GM21367 (cell line): ENCODE data around the gene FRMD1.

Source experiments
- ATAC-seq: cut with Tn5 transposase; IDR thresholded peaks from one replicate; pipeline ENCODE4 v1.9.1; 2021; ENCODE audit not compliant: unreplicated experiment

FRMD1 gene

GRCh38 chr6:168045706-168046620, 33.0 kb downstream of the FRMD1 start:
- ATAC-seq: no peak

GRCh38 chr6:168045141-168045691, 33.8 kb downstream of the FRMD1 start:
- ATAC-seq: no peak

GRCh38 chr6:168044521-168045130, 34.4 kb downstream of the FRMD1 start:
- ATAC-seq: no peak

DNA sequence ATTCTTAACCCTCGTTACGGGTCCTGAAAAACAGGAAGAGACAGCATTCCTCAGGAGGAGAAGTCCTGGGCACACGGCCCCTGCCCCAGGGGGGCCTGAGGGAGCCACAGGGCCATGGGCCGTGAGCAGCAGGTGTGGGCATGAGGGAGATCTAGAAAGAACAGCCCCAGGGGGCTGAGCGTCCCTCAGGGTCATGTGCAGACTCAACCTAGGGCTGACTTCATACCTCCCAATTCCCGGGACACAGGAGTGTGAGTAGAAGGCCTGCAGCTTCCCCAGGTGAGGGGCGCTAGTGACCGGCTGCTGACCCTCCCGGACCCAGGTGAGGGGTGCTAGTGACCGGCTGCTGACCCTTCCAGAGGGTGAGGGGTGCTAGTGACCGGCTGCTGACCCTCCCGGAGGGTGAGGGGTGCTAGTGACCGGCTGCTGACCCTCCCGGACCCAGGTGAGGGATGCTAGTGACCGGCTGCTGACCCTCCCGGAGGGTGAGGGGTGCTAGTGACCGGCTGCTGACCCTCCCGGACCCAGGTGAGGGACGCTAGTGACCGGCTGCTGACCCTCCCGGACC, 35.1 kb downstream of the FRMD1 start:
- ATAC-seq: no peak

- ATAC-seq: no peak
These were observed 35.7 kb downstream of the FRMD1 start for GRCh38 chr6:168043193-168043847.

DNA sequence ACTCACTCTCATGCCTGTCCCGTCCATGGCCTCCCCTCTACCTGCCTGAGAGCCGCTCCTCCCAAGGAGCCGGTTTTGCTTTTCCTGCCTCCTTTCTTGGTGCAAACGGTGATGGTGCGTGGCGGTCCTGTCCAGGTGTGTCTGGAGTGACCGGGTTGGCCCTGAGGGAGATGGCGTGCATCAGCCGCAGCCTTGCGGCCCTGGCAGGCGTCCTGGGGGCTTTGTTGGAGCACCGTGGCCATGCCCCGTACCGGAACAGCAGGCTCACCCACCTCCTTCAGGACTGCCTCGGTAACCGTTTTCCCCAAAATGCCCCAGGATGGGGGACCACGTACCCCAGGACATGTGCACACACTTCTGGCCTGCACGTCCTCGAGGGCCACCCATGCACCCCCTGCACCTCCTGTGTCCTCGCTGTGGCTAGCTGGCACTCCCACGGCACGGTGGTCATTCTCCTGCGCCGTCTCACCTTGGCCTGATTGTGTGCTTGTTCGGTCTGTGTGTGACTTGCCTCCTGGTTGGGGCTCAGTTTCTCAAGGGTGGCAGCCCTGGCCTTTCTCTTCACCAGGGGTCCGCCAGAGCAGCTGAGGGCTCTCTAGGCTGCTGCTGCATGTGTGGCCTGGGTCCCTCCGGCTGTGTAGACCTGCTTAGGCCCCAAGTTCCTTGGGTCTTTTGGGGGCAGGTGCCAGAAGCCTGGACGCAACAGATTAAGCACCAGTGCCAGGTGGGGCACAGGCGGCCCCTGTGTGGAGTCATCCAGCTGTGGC, 36.4 kb downstream of the FRMD1 start:
- no peak for ATAC-seq

DNA sequence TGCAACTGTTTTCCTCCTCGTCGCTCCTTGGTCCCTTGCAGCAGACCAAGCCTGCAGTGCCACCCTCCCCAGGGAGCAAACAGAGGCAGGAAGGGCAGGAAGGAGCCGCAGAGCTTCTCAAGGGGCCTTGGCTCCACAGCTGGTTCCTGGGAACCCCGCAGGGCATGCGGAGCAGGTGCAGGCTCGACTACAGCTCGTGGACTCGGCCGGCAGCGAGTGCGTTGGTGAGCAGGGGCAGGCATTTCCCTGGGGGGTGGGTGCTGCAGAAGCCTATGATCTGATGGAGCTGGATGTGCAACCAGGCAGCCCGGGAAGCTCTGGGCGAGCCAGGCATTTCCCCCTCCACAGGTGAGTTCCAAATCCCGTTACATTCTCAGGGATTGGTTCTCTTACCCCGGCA, 37.1 kb downstream of the FRMD1 start:
- no peak for ATAC-seq

GRCh38 chr6:168040856-168041496, 38.0 kb downstream of the FRMD1 start:
- ATAC-seq: no peak

- ATAC-seq: no peak
These were observed 39.2 kb downstream of the FRMD1 start for GRCh38 chr6:168039849-168040248.

GRCh38 chr6:168039301-168039700, 39.7 kb downstream of the FRMD1 start:
- ATAC-seq: no peak

GRCh38 chr6:168038576-168039140, 40.4 kb downstream of the FRMD1 start:
- no peak for ATAC-seq

GRCh38 chr6:168037856-168038255, 41.2 kb downstream of the FRMD1 start:
- ATAC-seq: no peak

DNA sequence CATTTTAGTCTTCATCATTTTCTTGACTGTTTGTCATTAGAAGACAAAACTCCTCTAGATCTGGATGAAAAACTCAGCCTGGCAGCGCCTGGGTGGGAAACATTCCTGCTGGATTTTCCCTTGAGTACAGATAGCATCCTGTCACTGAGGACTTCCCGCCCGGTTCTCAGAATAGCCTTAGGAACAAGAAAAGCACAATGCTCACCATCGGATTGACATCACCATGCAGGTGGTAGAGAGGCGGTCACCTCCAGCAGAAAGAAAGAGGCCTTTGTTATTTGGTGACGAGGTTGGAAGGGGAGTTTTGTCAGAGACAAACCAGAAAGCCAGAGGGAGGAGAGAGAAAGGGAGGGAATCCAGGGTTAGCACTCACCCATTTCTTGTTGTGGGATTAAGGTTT, 41.8 kb downstream of the FRMD1 start:
- no peak for ATAC-seq

DNA sequence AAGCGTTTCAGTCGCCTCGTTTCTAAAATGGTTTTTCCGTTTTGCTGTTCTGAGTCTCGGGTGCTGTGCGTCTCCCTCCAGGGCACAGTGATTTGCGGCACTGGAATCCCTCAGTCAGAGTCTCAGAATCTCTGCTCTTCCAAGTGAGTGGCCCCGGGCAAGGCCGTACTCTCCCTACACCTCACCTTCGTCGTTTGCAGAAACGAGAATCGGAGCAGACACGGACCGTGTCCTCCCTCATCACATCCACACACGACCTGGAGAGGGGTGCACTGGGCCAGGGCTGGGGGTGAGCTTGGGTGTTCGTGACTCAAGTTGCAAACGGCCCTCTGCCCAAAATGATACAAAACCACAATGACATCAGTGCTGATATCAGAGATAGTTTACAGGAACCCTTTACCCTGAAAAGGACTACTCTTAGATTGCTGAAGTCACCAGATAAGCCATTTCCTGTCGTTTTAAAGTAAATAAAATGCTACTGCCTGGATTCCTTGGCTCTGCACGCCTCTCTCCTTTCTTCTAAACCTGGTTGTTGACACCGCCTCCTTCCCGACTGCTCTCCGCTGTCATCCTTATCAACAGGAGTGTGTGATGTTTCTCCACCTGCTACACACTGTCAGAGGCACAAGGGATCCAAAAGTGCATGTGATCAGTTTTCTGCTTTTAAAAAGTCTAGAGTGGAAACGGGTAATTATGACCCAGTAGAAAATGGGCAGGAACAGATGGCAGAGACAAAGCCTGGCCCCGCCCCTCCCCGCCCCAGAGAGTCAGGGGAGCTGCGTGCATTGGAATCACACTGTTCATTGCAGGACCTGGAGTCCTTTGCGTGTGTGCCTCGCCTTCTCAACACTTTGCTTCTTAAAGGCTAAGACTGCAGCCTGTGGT, 43.1 kb downstream of the FRMD1 start:
- no peak for ATAC-seq

- no peak for ATAC-seq
These were observed 43.8 kb downstream of the FRMD1 start for GRCh38 chr6:168035098-168035660.

- no peak for ATAC-seq
These were observed 44.5 kb downstream of the FRMD1 start for GRCh38 chr6:168034537-168034936.

DNA sequence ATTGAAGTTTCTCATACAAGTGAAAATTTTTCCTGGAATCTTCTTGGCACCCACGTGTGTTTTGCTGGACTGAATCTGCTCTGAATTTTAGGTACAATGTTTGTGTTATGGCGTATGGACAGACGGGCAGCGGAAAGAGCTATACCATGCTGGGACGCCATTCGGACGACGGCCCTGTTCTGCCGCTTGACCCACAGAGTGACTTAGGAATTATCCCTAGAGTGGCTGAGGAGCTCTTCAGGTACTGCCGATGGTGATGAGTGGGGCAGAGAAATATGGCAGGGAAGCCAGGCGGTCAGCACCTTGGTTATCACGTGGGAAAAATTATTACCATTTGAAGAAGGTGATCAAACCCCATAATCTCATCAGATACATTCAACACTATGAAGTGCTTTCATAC, 45.2 kb downstream of the FRMD1 start:
- no peak for ATAC-seq

DNA sequence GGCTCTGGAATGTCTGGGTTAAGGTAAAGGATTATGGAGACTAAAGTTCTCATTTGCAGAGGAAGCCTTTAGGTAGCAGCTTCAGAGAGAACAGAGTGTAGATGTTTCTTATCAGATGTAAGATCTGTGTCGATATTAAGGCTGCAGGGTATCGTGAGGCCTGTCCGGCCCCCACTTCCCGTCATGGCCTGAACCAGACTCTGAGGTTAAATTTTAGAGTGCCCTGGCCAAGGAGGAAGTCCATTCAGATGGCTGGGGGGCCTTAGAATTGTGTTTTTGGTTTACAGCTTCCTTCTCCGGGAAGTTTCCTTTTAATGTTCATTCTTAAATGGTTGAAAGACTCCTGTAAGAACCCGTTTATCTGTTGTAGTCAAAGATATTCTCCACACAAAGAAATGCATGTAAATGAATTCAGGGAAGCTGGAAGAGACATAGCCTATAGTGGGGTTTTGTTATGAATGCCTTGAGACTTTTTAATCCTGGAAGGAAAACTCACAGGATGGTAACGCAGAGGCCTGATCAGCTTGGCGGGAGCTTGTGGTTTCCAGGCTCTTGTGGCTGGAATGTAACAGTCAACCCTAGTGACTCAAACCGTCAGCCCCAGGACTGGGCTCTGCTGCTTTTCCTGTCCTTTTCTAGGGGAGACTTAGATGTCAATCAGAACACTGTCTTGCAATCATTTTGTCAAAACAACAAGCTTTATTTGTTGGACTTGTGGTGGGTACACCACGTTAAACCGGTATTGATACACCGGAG, 46.8 kb downstream of the FRMD1 start:
- ATAC-seq: no peak
